Measurements from ENCODE around the gene UPP2. TPM values are rescaled to one million over a fixed set of nuclear protein-coding genes. Genes with fewer than 3 reads are reported as not detected.
A peak's percentile ranks its signal among the peaks of the same experiment; 100 is the strongest.

Gene UPP2
- total and polyA plus RNA-seq, 2 experiments from 2014 or later: 0.70 TPM; not detected in 1

DNA sequence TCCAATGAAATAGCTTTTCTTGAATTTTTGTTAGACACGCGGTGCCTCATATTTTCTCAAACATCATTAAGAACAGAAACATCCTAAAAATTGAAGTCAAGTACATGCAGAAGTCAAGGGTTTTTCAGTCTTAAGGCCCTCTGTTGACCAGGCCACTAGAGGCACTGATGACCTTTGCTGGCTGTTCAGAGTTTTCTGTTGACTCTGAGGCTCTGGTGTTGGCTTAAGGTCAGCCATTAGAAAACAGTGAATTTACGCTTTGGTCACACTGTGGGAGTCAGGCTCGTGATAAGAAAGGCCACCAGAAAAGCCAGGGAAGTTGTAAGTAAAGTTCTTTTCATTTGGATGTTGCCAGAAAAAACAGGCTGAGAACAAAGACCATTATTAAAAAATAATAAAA lies 5.8 kb upstream of the UPP2 start:
- Histone ChIP-seq H2AFZ (no peak overlapping the region), H3K9me3 (ENCODE audit: low read depth) (no peaks in the 10 kb centered on the region), H3K27me3 (no peaks in the 10 kb centered on the region), H4K20me1 (ENCODE audit: insufficient read depth, poor library complexity, severe bottlenecking) (no peaks in the 10 kb centered on the region), H3K27ac (peak overlapping the region; percentile 85), H3K4me3 (no peak overlapping the region), H3K4me2 (no peak overlapping the region), H3K4me1 (ENCODE audit: insufficient read depth) (peaks cover 7% of the 10 kb centered on the region), H3K79me2 (no peaks in the 10 kb centered on the region), H3K9me2 (replicated peaks; ENCODE audit: insufficient read depth) (no peaks in the 10 kb centered on the region), H3K36me3 (replicated peaks; ENCODE audit: insufficient read depth, low read depth) (no peaks in the 10 kb centered on the region)
- TF ChIP-seq EZH2 (IDR thresholded peaks at IDR 0.05; ENCODE audit: borderline replicate concordance) (no peak), EZH2phosphoT487 (IDR thresholded peaks at IDR 0.05; ENCODE audit: low read depth, severe bottlenecking, unreplicated experiment) (no peak)
- TF ChIP-seq, protein P1, sequence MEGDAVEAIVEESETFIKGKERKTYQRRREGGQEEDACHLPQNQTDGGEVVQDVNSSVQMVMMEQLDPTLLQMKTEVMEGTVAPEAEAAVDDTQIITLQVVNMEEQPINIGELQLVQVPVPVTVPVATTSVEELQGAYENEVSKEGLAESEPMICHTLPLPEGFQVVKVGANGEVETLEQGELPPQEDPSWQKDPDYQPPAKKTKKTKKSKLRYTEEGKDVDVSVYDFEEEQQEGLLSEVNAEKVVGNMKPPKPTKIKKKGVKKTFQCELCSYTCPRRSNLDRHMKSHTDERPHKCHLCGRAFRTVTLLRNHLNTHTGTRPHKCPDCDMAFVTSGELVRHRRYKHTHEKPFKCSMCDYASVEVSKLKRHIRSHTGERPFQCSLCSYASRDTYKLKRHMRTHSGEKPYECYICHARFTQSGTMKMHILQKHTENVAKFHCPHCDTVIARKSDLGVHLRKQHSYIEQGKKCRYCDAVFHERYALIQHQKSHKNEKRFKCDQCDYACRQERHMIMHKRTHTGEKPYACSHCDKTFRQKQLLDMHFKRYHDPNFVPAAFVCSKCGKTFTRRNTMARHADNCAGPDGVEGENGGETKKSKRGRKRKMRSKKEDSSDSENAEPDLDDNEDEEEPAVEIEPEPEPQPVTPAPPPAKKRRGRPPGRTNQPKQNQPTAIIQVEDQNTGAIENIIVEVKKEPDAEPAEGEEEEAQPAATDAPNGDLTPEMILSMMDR (IDR thresholded peaks at IDR 0.05; ENCODE audit: poor library complexity): no peak
- no peak for DNase-seq (ENCODE audit: low spot score)
- 86% methylated on average over 4 of the region's 4 CpGs for WGBS (ENCODE audit: low lambda C conversion rate, missing lambda C conversion rate)

DNA sequence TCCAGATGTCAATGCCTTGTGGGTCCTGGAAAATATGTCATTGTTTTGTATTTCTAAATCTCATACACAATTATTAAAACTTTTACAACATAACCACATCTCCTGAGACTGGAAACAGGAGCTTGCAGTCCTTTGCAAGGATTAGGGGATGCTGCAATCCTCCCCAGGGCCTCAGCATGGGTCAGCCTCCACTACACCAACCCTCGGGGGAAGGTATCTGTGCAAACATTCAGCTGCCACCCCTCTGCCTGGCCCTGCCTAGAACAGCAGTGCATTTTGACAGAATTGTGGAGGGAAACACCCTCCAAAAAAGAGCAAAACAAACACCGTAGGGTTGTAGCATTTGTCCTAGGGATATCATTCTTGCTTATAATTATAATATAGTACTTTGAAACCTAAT lies 4.2 kb upstream of the UPP2 start:
- no peaks in the 10 kb centered on the region for H3K36me3 ChIP-seq (replicated peaks; ENCODE audit: insufficient read depth, low read depth)
- 34% methylated on average over 2 of the region's 2 CpGs for WGBS (ENCODE audit: low lambda C conversion rate, missing lambda C conversion rate)
- no peak overlapping the region for H3K4me2 ChIP-seq

DNA sequence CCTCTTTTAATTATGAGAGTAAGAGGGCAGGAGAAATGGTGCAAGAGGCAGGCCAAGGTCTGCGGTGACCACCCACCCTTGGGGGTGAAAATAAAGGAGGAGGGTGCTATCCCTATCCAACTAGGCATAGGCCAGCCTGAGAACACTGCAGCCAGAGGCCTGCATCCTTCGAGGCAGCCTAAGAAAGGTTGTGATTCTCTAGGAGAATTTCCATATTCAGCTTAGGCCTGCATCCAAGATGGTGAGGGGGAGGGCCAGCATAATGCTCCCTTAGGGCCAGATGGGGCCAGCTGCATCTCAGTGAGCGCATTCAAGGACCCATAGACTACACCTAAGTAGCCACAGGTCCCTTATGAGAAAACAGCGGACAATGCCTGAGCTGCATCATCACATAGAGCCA lies 3.5 kb upstream of the UPP2 start:
- H3K9me3 ChIP-seq (ENCODE audit: low read depth): no peaks in the 10 kb centered on the region
- H3K27ac ChIP-seq: no peak overlapping the region
- H3K27me3 ChIP-seq: no peaks in the 10 kb centered on the region
- no peaks in the 10 kb centered on the region for H3K36me3 ChIP-seq (replicated peaks; ENCODE audit: insufficient read depth, low read depth)
- TF ChIP-seq, protein P1 (IDR thresholded peaks at IDR 0.05; ENCODE audit: poor library complexity): no peak
- TF ChIP-seq EZH2phosphoT487 (IDR thresholded peaks at IDR 0.05; ENCODE audit: low read depth, severe bottlenecking, unreplicated experiment) (no peak), EZH2 (IDR thresholded peaks at IDR 0.05; ENCODE audit: borderline replicate concordance) (no peak)
- peaks cover 7% of the 10 kb centered on the region for H3K4me1 ChIP-seq (ENCODE audit: insufficient read depth)
- H3K4me2 ChIP-seq: no peak overlapping the region
- H2AFZ ChIP-seq: no peak overlapping the region
- H3K9me2 ChIP-seq (replicated peaks; ENCODE audit: insufficient read depth): no peaks in the 10 kb centered on the region
- DNase-seq (ENCODE audit: low spot score): no peak
- H4K20me1 ChIP-seq (ENCODE audit: insufficient read depth, poor library complexity, severe bottlenecking): no peaks in the 10 kb centered on the region
- H3K79me2 ChIP-seq: no peaks in the 10 kb centered on the region
- no peak overlapping the region for H3K4me3 ChIP-seq
- WGBS (ENCODE audit: low lambda C conversion rate, missing lambda C conversion rate): 90% methylated on average over 4 of the region's 4 CpGs

More for the DNA sequence above, 4.2 kb upstream of the UPP2 start:
- DNase-seq (ENCODE audit: low spot score): no peak
- peaks cover 7% of the 10 kb centered on the region for H3K4me1 ChIP-seq (ENCODE audit: insufficient read depth)
- H3K27me3 ChIP-seq: no peaks in the 10 kb centered on the region
- H3K79me2 ChIP-seq: no peaks in the 10 kb centered on the region
- no peaks in the 10 kb centered on the region for H3K9me3 ChIP-seq (ENCODE audit: low read depth)
- H3K9me2 ChIP-seq (replicated peaks; ENCODE audit: insufficient read depth): no peaks in the 10 kb centered on the region
- H3K27ac ChIP-seq: no peak overlapping the region
- no peak overlapping the region for H3K4me3 ChIP-seq
- no peak overlapping the region for H2AFZ ChIP-seq
- H4K20me1 ChIP-seq (ENCODE audit: insufficient read depth, poor library complexity, severe bottlenecking): no peaks in the 10 kb centered on the region
- no peak for TF ChIP-seq EZH2phosphoT487 (IDR thresholded peaks at IDR 0.05; ENCODE audit: low read depth, severe bottlenecking, unreplicated experiment)
- TF ChIP-seq EZH2 (IDR thresholded peaks at IDR 0.05; ENCODE audit: borderline replicate concordance): no peak
- TF ChIP-seq, protein P1 (IDR thresholded peaks at IDR 0.05; ENCODE audit: poor library complexity): no peak

GRCh38 chr2:158099716-158100115 lies 2.0 kb upstream of the UPP2 start:
- Histone ChIP-seq H3K27ac (no peak overlapping the region), H3K4me3 (no peak overlapping the region), H3K9me2 (replicated peaks; ENCODE audit: insufficient read depth) (no peaks in the 10 kb centered on the region), H3K36me3 (replicated peaks; ENCODE audit: insufficient read depth, low read depth) (no peaks in the 10 kb centered on the region), H3K4me1 (ENCODE audit: insufficient read depth) (peaks cover 7% of the 10 kb centered on the region), H4K20me1 (ENCODE audit: insufficient read depth, poor library complexity, severe bottlenecking) (no peaks in the 10 kb centered on the region), H2AFZ (no peak overlapping the region), H3K27me3 (no peaks in the 10 kb centered on the region), H3K4me2 (no peak overlapping the region), H3K9me3 (ENCODE audit: low read depth) (no peaks in the 10 kb centered on the region), H3K79me2 (no peaks in the 10 kb centered on the region)
- no peak for TF ChIP-seq EZH2 (IDR thresholded peaks at IDR 0.05; ENCODE audit: borderline replicate concordance)
- no peak for TF ChIP-seq EZH2phosphoT487 (IDR thresholded peaks at IDR 0.05; ENCODE audit: low read depth, severe bottlenecking, unreplicated experiment)
- TF ChIP-seq, protein P1 (IDR thresholded peaks at IDR 0.05; ENCODE audit: poor library complexity): no peak
- no peak for DNase-seq (ENCODE audit: low spot score)
- WGBS (ENCODE audit: low lambda C conversion rate, missing lambda C conversion rate): 86% methylated on average over 3 of the region's 3 CpGs

All from hepatocyte (in vitro differentiated cells).